ENCODE data around the gene CCDC83. TPM values are rescaled to one million over a fixed set of nuclear protein-coding genes. Genes with fewer than 3 reads are reported as not detected.
A peak's percentile ranks its signal among the peaks of the same experiment; 100 is the strongest.
"Not testable (repeated sequence)": the region's sequence is repeated elsewhere in the genome, so short reads cannot be mapped to it uniquely, and the experiment has no call there.

The CCDC83 gene
- total and polyA plus RNA-seq, 4 donors = not detected

GRCh38 chr11:85854212-85854556, 999 bp upstream of the CCDC83 start:
- 9 to 18% methylated on average over 7 of the region's 7 CpGs for WGBS, 2 donors
- peaks cover 0 to 7% (median 0%) of the 10 kb centered on the region in 5 donors for H3K4me1 ChIP-seq (ENCODE audit: control insufficient read depth in 5 of 5, insufficient read depth in 5 of 5, low read length in 5 of 5)
- H3K27ac ChIP-seq (ENCODE audit: low read depth in 1 of 2, low read length in 1 of 2) = peak overlapping the region; percentile 58 to 84
- DNase-seq = no peak
- peak overlapping the region; percentile 92 to 99 for H3K9ac ChIP-seq (ENCODE audit: insufficient read depth in 1 of 2, low read length in 2 of 2)
- H3K27me3 ChIP-seq (ENCODE audit: control insufficient read depth in 3 of 3, insufficient read depth in 3 of 3, low read length in 2 of 3) = no peaks in the 10 kb centered on the region
- no peaks in the 10 kb centered on the region for H3K36me3 ChIP-seq (ENCODE audit: control insufficient read depth in 4 of 4, insufficient read depth in 4 of 4, low read length in 4 of 4)
- no peak for ATAC-seq (ENCODE audit: insufficient read depth, low FRiP score)
- H3K9me3 ChIP-seq (ENCODE audit: control insufficient read depth in 4 of 4, insufficient read depth in 3 of 4, low read length in 3 of 4) = no peaks in the 10 kb centered on the region
- peak overlapping the region; percentile 13 for H3K4me3 ChIP-seq
- no peak for TF ChIP-seq CTCF (IDR thresholded peaks at IDR 0.05; ENCODE audit: control extremely low read depth, extremely low read depth)

GRCh38 chr11:85854557-85855340, 434 bp upstream of the CCDC83 start:
- Histone ChIP-seq H3K4me3 (peak overlapping the region; percentile 13), H3K27me3 (ENCODE audit: control insufficient read depth in 3 of 3, insufficient read depth in 3 of 3, low read length in 2 of 3) (no peaks in the 10 kb centered on the region), H3K36me3 (ENCODE audit: control insufficient read depth in 4 of 4, insufficient read depth in 4 of 4, low read length in 4 of 4) (no peaks in the 10 kb centered on the region), H3K9ac (ENCODE audit: insufficient read depth in 1 of 2, low read length in 2 of 2) (peak overlapping the region; percentile 92 to 99), H3K9me3 (ENCODE audit: control insufficient read depth in 4 of 4, insufficient read depth in 3 of 4, low read length in 3 of 4) (no peaks in the 10 kb centered on the region), H3K27ac (ENCODE audit: low read depth in 1 of 2, low read length in 1 of 2) (peak overlapping the region; percentile 58 to 84), H3K4me1 (ENCODE audit: control insufficient read depth in 5 of 5, insufficient read depth in 5 of 5, low read length in 5 of 5) (peaks cover 0 to 7% (median 0%) of the 10 kb centered on the region in 5 donors)
- 1% methylated on average over 54 to 62 of the region's 62 CpGs for WGBS, 2 donors
- TF ChIP-seq CTCF (IDR thresholded peaks at IDR 0.05; ENCODE audit: control extremely low read depth, extremely low read depth) = peak; percentile 85
- DNase-seq (peak; percentile 96 to 97 (median 96)), ATAC-seq (ENCODE audit: insufficient read depth, low FRiP score) (peak; percentile 100)

DNA sequence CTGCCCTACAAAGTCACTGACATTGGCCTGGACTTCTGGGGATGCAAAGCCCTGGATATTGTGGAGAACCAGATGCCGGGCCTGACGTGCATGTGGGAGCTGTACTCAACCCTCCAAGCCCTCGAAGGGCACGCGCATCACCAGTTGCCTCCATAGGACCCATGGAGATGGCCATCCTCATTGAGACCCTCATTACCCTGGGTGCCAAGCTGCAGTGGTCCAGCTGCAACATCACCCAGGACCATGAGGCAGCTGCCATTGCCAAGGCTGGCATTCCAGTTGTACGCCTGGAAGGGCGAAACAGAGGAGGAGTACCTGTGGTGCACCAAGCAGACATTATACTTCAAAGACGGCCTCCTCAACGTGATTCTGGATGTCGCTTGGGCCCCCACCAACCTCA, 1.9 kb downstream of the CCDC83 start:
- H3K27ac ChIP-seq (ENCODE audit: low read depth in 1 of 2, low read length in 1 of 2) = no peak overlapping the region
- TF ChIP-seq CTCF (IDR thresholded peaks at IDR 0.05; ENCODE audit: control extremely low read depth, extremely low read depth) = no peak
- DNase-seq (no peak), ATAC-seq (ENCODE audit: insufficient read depth, low FRiP score) (no peak)
- 87 to 98% methylated on average over 10 of the region's 10 CpGs for WGBS, 2 donors
- H3K36me3 ChIP-seq (ENCODE audit: control insufficient read depth in 4 of 4, insufficient read depth in 4 of 4, low read length in 4 of 4) = no peaks in the 10 kb centered on the region
- H3K4me1 ChIP-seq (ENCODE audit: control insufficient read depth in 5 of 5, insufficient read depth in 5 of 5, low read length in 5 of 5) = peaks cover 0 to 7% (median 0%) of the 10 kb centered on the region in 5 donors
- H3K27me3 ChIP-seq (ENCODE audit: control insufficient read depth in 3 of 3, insufficient read depth in 3 of 3, low read length in 2 of 3) = no peaks in the 10 kb centered on the region
- no peaks in the 10 kb centered on the region for H3K9me3 ChIP-seq (ENCODE audit: control insufficient read depth in 4 of 4, insufficient read depth in 3 of 4, low read length in 3 of 4)
- no peak overlapping the region for H3K9ac ChIP-seq (ENCODE audit: insufficient read depth in 1 of 2, low read length in 2 of 2)
- no peak overlapping the region for H3K4me3 ChIP-seq

DNA sequence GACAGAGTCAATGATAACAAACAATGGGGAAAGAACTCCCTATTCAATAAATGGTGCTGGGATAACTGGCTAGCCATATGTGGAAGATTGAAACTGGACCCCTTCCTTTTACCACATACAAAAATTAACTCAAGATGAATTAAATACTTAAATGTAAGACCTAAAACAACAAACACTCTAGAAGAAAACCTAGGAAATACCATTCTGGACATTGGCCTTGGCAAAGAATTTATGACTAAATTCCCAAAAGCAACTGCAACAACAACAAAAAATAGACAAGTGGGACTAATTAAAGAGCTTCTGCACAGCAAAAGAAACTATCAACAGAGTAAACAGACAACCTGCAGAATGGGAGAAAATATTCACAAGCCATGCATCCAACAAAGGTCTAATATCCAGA, 4.4 kb downstream of the CCDC83 start:
- not testable (repeated sequence) for H3K9me3 ChIP-seq (ENCODE audit: control insufficient read depth in 4 of 4, insufficient read depth in 3 of 4, low read length in 3 of 4); H3K36me3 ChIP-seq (ENCODE audit: control insufficient read depth in 4 of 4, insufficient read depth in 4 of 4, low read length in 4 of 4); H3K27ac ChIP-seq (ENCODE audit: low read depth in 1 of 2, low read length in 1 of 2); H3K27me3 ChIP-seq (ENCODE audit: control insufficient read depth in 3 of 3, insufficient read depth in 3 of 3, low read length in 2 of 3); H3K9ac ChIP-seq (ENCODE audit: insufficient read depth in 1 of 2, low read length in 2 of 2); H3K4me1 ChIP-seq (ENCODE audit: control insufficient read depth in 5 of 5, insufficient read depth in 5 of 5, low read length in 5 of 5); ATAC-seq (ENCODE audit: insufficient read depth, low FRiP score); H3K4me3 ChIP-seq; DNase-seq

Measured in lung (tissue), 12 donors.